D721Med (cell line): ENCODE results near the gene SERPINA12.

Source experiments
- DNase-seq: peaks from one replicate; pipeline ENCODE4 v3.0.0; 2011; ENCODE audit warnings: low spot score; ENCODE audit not compliant: insufficient read length
- FAIRE-seq: peaks from 2 replicates; lab custom pipeline; 2011; peaks lifted over from hg19 to GRCh38; lab: Jason Lieb, UNC
- TF ChIP-seq, protein P1 (sequence below): IDR thresholded peaks from 2 replicates; pipeline ENCODE4 v1.5.1; 2012; ENCODE audit warnings: mild to moderate bottlenecking, control low read depth; ENCODE audit not compliant: insufficient read depth; ENCODE audit errors: missing control alignments

Gene SERPINA12

DNA sequence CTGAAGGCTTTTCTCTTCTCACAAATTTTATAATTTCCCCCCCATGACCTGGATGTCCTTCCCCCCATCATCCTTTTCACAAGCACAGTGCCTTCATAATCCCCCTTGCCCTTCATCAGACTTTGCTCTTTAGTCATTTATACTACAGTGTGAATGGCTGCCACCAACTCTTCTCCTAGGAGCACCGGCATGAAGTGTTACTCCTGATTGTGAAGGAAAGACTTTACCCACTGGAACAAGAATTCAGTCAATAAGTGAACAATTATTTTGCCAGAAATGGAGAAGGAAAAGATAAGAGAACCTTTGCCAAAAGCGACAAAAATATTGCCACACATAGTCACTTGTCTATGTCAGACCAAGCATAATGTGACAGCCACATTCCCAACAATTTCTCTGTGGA is 38.2 kb downstream of the SERPINA12 start:
- DNase-seq (no peak), FAIRE-seq (no peak)
- TF ChIP-seq, protein P1, sequence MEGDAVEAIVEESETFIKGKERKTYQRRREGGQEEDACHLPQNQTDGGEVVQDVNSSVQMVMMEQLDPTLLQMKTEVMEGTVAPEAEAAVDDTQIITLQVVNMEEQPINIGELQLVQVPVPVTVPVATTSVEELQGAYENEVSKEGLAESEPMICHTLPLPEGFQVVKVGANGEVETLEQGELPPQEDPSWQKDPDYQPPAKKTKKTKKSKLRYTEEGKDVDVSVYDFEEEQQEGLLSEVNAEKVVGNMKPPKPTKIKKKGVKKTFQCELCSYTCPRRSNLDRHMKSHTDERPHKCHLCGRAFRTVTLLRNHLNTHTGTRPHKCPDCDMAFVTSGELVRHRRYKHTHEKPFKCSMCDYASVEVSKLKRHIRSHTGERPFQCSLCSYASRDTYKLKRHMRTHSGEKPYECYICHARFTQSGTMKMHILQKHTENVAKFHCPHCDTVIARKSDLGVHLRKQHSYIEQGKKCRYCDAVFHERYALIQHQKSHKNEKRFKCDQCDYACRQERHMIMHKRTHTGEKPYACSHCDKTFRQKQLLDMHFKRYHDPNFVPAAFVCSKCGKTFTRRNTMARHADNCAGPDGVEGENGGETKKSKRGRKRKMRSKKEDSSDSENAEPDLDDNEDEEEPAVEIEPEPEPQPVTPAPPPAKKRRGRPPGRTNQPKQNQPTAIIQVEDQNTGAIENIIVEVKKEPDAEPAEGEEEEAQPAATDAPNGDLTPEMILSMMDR = no peak

DNA sequence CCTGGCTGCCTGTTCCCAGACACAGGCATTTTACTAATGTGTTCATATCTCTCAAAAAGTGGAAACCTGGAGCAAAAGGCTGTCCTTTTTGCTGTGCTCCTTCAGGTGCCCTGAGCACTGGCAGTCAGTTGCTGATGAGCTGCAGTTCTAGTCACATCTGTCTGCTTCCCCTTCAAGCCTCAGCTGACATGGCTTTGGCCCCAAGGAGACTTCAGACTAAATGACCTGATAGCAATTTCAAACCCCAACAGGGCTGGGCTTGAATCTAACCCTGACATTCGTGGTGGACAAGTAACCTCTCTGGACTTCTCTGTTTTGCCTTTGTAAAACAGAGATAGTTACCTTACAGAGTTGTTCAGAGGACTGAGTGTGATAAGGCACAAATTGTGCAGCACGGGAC is 39.0 kb downstream of the SERPINA12 start:
- no peak for DNase-seq
- FAIRE-seq = no peak
- TF ChIP-seq, protein P1 = no peak

DNA sequence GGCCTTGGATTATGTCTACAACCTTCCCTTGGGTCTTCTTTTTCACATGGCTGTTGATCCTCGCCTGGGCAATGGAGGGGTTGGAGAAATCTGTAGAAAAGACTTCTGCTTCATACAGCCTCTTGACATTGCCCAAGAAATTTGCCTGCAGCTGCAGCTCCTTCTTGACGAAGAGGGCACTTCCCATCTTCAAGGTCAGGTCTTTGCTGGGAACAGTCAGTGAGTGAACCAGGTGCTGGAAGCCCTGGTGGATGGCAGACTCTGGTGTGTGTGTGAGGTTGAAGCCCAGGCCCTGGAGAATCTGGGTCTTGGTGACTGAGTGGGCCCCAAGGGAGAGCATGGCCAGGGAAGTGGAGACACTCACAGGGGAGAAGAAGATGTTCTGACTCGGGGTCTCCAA is 40.0 kb downstream of the SERPINA12 start:
- no peak for FAIRE-seq
- DNase-seq = no peak
- TF ChIP-seq, protein P1 = no peak

DNA sequence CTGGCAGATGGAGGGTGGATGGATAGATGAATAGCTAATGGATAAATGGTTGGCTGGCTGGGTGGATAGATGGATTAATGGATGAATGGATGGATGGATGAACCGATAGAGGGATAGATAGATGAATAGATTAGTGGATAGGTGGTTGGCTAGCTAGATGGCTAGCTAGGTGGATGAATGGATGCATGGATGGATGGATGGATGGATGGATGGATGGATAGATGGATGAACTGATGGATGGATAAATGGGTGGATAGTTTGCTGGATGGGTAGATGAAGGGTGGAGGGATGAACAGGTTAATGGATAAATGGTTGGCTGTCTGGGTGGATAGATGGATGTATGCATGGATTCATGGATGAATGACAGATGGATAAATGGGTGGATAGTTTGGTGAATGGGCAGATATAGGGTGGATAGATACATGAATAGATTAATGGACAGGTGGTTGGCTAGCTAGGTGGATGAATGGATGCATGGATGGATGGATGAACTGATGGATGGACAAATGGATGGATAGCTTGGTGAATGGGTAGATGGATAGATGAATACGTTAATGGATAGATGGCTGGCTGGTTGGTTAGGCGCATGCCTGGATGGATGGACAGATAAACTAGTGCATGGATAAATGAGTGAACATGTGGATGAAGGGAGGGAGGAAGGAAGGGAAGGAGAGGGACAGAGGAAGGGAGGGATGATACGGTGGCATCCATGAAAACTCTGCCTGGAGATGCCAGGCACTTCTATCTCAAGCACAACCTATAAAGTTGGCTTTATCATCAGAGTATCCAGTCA is 41.3 kb downstream of the SERPINA12 start:
- FAIRE-seq (no peak), DNase-seq (no peak)
- TF ChIP-seq, protein P1 = no peak

GRCh38 chr14:94466706-94467370 is 42.4 kb downstream of the SERPINA12 start:
- no peak for FAIRE-seq
- TF ChIP-seq, protein P1 = no peak
- DNase-seq = no peak

DNA sequence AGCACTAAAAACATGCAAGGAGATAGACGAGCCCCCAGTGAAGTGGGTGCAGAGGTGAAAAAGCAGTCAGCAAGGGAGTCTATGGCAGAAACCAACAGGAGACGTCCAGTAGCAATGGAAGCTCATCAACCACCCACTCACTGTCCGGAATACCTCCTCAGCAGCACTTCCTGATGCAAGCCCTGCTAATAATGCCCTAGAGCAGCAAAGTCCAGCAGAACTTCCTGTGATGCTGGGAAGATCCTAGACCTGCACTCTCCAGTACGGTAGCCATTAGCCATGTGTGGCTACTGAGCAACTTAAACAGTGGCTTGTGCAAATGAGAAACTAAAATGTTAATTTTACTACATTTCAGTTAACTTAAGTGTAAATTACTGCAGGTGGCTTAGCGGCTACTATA is 44.2 kb downstream of the SERPINA12 start:
- FAIRE-seq = no peak
- DNase-seq = no peak
- TF ChIP-seq, protein P1 = no peak

GRCh38 chr14:94464290-94464689 is 45.0 kb downstream of the SERPINA12 start:
- TF ChIP-seq, protein P1 = no peak
- DNase-seq (no peak), FAIRE-seq (no peak)
